HG03095 (cell line): ENCODE data around the gene CYTH2.
"Not testable (repeated sequence)": the region's sequence is repeated elsewhere in the genome, so short reads cannot be mapped to it uniquely, and the experiment has no call there.

Experiments
- ATAC-seq: cut with Tn5 transposase; IDR thresholded peaks from one replicate; pipeline ENCODE4 v1.9.1; 2021; ENCODE audit warnings: moderate library complexity; ENCODE audit not compliant: unreplicated experiment

The CYTH2 gene

DNA sequence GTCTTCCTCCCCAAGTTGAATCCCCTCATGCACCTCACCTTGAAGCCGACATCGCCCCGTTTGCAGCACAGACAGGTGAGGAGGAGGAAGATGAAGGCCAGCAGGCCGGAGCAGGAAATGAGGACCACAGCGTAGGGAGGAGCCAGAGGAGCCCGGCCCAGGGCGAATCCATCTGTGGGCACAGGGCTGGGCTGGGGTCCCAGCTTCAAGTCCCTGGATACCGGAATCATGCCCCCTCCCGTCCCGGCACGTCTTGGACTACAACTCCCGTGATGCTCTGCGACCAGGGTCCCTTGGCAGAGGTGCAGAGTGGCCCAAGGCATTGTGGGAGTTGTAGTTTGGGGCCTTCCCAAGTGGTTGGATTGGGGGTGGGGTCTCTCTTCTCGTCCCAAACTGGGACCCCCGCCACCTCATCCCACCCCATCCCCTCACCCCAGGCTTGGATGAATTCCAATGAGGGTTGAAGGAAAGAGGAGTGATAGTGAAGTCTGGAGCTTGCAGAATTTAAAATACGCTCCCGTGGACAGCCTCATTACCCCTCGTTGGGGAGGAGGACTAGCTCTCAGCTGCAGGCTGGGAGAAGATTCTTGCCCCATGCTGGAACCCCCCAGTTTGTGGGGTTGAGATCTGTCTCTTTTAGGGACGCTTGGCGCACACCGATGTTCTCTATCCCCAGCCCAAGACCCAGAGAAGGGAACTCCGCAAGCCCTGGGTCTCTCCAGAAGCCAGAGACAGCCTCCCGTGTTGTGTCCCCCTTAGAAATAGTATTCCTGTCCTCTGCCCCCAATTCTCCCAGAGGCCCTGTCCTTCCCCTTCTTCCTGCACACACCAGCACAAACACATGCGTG, 41.5 kb downstream of the CYTH2 start:
- ATAC-seq = no peak

DNA sequence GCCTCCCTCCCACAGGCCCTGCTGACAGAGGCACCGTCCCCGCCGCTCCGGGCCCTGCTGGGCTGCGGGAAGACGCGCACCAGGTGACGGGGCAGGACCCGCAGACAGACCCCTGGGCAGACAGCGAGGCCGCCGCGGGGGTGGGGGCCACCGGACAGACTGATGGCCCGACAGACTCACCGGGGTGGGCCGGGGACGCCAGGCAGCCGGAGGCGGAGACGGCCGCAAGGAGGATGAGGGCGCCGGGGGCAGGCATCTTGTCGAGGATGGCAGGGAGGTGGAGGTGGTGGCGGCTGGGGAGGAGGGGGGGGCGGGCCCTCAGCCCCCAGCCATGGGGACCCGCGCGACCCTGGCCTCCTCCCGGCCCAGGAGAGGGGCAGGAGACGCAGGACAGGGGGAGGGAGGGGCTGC, 42.2 kb downstream of the CYTH2 start:
- ATAC-seq = no peak

DNA sequence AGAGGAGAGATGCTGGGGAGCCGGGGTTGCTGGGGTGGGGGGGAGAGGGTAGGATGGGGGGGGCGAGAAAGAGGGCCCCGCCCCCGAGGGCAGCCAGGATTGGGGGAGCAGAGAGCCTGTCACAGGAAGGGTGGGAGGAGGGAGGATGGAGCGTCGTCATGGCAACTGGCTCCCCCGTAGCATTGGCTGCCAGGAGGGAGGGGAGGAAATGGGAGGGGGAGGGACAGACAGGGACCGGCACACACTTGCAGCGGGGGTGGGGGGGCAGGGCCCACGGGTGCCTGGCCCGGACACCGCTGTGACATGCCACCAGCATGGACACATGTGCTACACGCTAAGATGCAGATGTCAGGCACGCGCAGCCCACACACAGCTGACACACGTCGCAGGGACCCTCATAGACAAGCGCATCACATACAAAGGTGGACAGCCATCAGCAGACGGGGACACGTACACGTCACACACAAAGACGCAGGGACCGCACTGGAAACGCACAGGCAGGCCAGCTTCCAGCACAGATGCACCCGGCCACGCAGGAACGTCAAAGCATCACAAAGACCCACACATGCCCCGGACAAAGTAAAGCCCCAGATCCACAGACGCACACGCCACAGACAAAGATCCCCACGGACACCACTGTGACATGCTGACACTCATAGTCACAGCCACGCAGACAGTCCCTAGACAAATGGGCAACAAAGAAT, 42.8 kb downstream of the CYTH2 start, which contains the start of gene LMTK3:
Gene LMTK3, minus strand, starts transcription at position 36 of the 704 bp plus-strand sequence. CDS start 259 bp downstream, outside the sequence.
- no peak for ATAC-seq

DNA sequence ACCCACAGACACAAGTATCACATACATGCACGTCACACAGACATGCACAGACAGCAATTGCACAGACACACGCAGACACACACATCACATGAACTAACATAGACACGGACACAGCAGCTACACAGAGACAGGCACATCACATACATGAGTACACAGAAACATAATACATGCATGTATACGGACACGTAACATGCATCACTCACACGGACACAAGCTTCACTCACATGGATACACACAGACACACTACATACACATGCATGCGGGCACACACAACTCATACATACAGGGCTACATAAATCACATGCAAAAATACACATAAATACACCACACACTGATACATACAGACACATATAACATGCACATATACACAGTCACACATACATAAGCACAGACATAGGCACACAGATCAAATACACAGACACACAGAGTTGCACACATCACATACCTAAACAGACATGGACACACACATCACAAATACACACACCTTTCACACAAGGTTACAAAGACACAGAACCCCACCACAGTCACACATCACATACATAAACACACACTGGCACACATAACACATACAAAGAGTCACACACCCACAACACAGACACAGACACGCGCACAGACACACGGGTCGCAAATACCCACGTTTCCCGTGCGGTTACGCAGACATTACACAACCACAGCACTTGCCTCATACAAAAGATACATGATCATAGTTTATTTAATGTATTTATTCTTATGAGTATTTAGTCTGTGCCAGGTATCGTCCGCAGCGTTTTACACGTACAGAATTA, 43.5 kb downstream of the CYTH2 start:
- no peak for ATAC-seq

DNA sequence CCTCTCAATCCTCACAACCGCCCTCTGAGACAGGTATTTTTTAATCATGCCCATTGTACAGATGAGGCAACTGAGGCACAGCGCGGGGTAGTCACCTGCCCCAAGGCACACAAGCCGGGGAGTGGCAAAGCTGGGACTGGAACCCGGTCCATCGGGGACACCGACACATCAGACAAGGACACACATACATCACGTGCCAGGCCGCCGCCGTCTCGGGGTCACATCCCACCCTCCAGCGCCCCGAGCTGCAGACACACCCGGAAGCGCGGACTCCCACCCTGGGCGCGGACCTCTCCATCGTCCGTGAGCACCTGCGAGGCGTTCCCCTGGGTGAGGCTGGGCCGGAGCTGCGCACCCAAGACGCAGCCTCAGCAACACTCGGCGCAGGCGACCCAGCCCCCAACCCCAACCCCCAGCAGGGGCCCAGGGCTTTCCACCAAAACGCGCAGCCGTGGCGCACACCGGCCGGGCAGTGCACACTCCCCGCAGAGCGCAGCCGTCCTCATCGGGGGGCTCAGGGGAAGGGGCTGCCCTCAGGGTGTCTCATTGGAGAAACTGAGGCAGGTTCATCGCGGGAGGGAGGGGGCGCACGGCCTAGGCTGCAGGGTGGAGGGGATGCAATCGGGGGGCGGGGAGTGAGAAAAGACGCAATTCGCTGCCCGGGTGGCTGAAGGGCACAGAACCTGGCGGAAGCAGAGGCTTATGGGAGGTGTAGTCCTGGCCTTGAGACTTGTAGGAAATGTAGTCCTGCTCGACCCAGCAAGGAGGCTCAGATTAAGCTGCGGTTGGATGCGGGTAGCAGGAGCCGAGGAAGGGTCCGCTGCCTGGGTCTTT, 44.3 kb downstream of the CYTH2 start:
- no peak for ATAC-seq

DNA sequence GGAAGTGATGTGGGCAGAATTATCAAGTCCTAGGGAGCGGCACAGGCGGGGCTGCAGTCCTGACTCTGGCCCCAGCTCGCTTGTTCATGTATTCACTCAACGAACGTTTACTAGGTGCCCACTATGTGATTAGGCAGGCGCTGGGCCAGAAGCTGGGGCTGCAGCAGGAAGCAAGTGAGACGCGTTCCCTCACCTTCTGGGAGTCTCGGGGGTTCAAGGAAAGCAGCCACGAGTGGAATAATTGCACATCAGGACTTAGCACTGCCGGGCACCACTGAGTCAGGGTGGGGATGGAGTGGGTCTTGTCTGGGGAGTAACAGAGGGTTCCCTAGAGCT, 44.9 kb downstream of the CYTH2 start:
- ATAC-seq = no peak

DNA sequence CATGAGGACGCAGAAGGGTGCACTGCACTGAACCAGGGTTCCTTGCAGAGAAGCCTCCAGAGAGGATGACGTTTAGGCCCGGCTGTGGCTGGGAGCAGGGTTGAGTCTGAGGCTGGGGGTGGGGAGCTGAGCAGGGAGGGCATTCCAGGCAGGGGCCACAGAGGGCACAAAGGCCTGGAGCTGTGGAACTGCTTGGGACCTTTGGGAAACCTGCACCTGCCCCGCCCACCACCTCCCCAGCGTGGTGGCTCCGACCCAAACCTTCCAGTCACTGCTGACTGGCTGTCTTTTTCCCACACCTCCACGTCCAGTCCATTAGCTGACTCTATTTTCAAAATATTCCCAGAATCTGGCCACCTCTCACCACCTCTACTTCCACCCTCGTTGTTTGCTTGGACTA, 47.4 kb downstream of the CYTH2 start:
- ATAC-seq = no peak

DNA sequence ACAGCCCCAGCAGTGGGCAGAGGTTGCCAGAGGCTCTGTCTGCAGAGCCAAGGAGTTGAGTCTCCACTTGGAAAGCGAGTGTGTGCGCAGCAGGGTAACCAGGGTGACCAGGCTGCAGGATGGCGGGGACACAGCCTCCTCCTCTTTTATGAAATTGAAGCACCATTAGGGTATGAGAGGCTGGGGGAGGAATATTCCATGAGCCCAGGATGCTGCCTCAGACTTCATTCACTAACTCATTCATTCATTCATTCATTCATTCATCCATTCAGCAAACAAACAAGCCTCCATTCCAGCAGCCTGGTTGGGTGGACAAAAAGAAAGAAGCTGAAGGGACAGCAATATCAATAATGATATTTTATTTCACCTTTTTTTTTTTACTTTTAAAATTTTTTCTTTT, 49.0 kb downstream of the CYTH2 start:
- ATAC-seq = no peak

DNA sequence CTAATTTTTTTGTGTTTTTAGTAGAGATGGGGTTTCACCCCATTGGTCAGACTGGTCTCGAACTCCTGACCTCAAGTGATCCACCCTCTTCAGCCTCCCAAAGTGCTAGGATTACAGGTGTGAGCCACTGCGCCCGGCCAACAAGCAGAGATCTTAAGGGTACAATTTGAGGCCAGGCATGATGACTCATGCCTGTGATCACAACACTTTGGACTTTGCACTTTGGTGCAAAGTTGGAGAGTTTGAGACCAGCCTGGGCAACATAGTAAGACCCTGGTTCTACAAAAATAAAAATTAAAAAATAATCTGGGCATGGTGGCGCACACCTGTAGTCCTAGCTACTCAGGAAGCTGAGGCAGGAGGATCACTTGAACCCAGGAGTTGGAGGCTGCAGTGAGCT, 50.3 kb downstream of the CYTH2 start:
- ATAC-seq = not testable (repeated sequence)

DNA sequence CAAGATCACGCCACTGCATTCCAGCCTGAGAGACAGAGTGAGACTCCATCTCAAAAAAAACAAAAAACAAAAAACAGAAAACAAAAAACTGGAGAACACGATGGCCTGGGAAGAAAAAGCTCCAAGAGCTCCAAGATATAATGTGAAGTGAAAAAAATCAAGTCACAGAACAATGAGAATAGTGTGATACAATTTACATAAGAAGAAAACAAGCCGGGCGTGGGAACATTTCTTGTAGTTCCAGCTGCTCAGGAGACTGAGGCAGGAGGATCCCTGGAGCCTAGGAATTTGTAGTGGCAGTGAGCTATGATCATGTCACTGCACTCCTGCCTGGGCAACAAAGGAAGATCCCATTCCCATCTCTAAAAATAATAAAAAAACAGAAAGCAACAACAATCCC, 51.0 kb downstream of the CYTH2 start:
- no peak for ATAC-seq

DNA sequence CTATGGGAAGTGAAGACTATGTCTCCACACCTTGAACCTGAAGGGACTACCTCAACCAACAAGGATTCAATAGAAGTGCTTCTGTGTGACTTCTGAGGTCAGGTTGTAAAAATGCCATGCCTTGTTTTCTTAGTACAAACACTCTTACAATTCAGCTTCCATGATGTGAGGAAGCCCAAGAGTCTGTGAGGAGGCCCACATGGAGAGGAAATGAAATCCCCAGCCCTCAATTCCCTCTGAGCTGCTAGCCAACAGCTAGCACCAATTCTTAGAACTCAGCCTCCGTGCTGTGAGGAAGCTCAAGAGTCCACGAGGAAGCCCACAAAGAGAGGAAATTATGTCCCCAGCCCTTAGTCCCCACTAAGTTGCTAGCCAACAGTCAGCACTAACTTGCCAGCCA, 55.1 kb downstream of the CYTH2 start:
- ATAC-seq = no peak

DNA sequence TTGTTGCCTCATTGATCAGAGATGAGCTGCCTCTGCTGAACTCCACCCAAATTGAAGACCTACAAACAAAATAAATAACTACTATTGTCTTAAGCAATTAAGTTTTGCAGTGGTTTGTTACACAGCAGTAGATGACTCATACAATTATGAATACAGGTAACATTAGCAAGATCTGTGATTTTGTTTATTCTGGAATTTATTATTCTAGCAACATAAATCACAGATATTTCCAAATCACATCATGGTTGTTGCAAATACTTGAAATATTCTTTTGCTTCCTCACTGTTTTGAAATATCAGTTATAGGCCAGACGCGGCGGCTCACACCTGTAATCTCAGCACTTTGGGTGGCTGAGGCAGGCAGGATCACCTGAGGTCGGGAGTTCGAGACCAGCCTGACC, 55.6 kb downstream of the CYTH2 start:
- ATAC-seq = no peak

DNA sequence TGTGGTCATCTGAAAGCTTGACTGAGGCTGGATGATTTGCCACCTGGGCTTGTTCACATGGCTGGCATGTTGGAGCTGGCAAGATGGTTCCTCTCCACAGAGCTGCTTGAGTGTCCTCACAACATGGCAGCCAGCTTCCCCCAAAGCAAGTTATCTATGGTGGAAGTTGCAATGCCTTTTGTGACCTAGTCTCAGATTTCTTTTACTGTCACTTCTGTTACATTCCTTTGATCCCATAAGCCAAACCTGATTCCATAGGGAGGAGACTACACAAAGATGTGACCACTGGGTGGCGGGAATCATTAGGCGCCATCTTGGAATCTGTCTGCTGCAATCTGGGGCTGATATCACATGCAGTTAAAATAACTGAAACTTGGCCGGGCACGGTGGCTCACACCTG, 60.0 kb downstream of the CYTH2 start:
- ATAC-seq = no peak

DNA sequence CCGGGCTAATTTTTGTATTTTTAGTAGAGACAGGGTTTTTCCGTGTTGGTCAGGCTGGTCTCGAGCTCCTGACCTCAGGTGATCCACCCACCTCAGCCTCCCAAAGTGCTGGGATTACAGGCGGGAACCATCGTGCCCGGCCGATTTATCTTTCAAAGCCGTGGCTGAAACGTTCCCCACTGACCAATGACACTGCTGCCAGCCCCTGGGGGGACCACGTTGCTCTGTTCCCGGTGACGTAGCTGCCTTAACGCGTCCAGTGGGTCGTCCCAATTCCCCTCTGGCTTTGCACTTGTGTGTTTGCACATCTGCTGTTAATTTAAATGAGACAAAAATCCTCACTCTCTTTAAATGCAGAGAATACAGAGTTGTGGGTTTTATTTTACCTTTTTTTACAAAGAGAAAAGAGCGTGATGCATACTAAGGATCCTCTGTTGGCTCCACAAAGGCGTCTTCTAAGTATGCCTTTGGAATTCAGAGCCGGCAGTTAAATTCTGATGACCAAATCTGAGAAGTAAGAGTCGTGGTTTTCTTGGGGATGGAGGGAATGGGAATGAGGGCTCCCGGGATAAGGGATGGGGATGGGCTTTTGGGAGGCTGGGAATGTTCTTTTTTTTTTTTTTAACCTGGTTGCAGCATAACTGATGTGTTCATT, 61.0 kb downstream of the CYTH2 start:
- ATAC-seq = no peak

DNA sequence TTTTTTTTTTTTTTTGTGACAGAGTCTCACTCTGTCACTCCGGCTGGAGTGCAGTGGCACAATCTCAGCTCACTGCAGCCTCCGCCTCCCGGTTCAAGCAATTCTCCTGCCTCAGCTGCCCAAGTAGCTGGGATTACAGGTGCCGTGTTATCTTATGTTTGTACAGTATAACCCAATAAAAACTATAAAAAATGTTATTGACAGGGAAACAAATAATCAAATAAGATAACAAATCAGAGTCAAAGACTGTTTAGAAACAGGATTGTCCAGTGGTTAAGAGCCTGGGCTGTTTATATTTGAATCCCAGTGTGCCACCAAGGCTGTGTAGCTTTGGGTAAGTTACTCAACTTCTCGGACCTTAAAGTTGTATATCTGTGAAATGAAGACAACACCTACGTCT, 61.6 kb downstream of the CYTH2 start:
- no peak for ATAC-seq
